K562 (cell line): ENCODE results near the gene NHLRC2.

Source experiments
- CTCF ChIP-seq, 3 experiments: IDR thresholded peaks in 2 of 3; conservative IDR thresholded peaks in 1 of 3; 2 replicates each; pipeline ENCODE4 v1.5.1; 2011 to 2012; ENCODE audit warnings: low read length in 3 of 3, mild to moderate bottlenecking in 3 of 3, control low read depth in 2 of 3, improper control_type of control experiment in 1 of 3, inconsistent platforms in 1 of 3, low read depth in 1 of 3, mixed read lengths in 1 of 3, moderate library complexity in 1 of 3; ENCODE audit not compliant: insufficient read depth in 2 of 3
- EZH2 ChIP-seq: IDR thresholded peaks from 2 replicates; pipeline ENCODE4 v1.6.1; 2012; ENCODE audit warnings: low read depth, mild to moderate bottlenecking, inconsistent platforms, low read length, borderline replicate concordance
- KAT7 ChIP-seq: sonication (generic); formaldehyde crosslinking; IDR thresholded peaks from 2 replicates; pipeline ENCODE4 v1.8.0; 2022; ENCODE audit warnings: missing genetic modification reagents, mild to moderate bottlenecking, borderline replicate concordance
- MED1 ChIP-seq: sonication (generic); formaldehyde crosslinking; IDR thresholded peaks from 2 replicates; pipeline ENCODE4 v1.8.1; 2023; ENCODE audit warnings: missing genetic modification reagents, borderline replicate concordance
- RAD21 ChIP-seq, 2 experiments: fragments of 250-450 bp in 1 of 2; fragments of 450-650 bp in 1 of 2; sonication (Bioruptor Pico) in 1 of 2; formaldehyde crosslinking in 1 of 2; IDR thresholded peaks in 1 of 2; conservative IDR thresholded peaks in 1 of 2; 2 replicates each; pipeline versions ENCODE4 v1.4.0 to v1.8.0; 2020 to 2022; ENCODE audit warnings: mild to moderate bottlenecking in 2 of 2, moderate library complexity in 1 of 2
- TAF1 ChIP-seq: IDR thresholded peaks from 2 replicates; pipeline ENCODE4 v1.6.1; 2011; ENCODE audit warnings: mild to moderate bottlenecking, low read length, moderate library complexity; ENCODE audit not compliant: insufficient read depth, control insufficient read depth, severe bottlenecking; ENCODE audit errors: extremely low read depth
- ZNF586 ChIP-seq: fragments of 450-650 bp; formaldehyde crosslinking; conservative IDR thresholded peaks from 2 replicates; pipeline ENCODE4 v1.4.0; 2020; ENCODE audit warnings: mild to moderate bottlenecking, moderate library complexity

GRCh38 chr10:113965683-113966082, 111.2 kb downstream of the NHLRC2 start:
- TF ChIP-seq CTCF (IDR thresholded peaks at IDR 0.05 in 2 of 3, conservative IDR thresholded peaks at IDR 0.05 in 1 of 3; ENCODE audit: insufficient read depth in 2 of 3, low read depth in 1 of 3, low read length in 3 of 3) (no peak), ZNF586 (CRISPR knock-in tag) (no peak), RAD21 (CRISPR knock-in tag; conservative IDR thresholded peaks at IDR 0.05 in 1 of 2, IDR thresholded peaks at IDR 0.05 in 1 of 2) (no peak), EZH2 (no peak), TAF1 (no peak), MED1 (no peak), KAT7 (CRISPR knock-in tag) (no peak)
